T-helper 1 cell treated with Interleukin-12 subunit alpha and Interleukin-12 subunit beta and Interleukin-4 antibody, amounts not matched to agents 30 μg/mL and 1 μg/mL, for 36 hours (primary cell): ENCODE measurements around the gene MEOX1.

ENCODE experiments used
- H3K27ac Mint-ChIP-seq: one replicate; pipeline ENCODE4 v1.8.0; 2021; ENCODE audit warnings: mild to moderate bottlenecking, mixed read lengths
- H3K27me3 Mint-ChIP-seq: one replicate; pipeline ENCODE4 v1.8.0; 2021; ENCODE audit warnings: low read depth, mixed read lengths
- H3K36me3 Mint-ChIP-seq: one replicate; pipeline ENCODE4 v1.8.0; 2021; ENCODE audit warnings: low read depth, mixed read lengths
- H3K4me1 Mint-ChIP-seq: one replicate; pipeline ENCODE4 v1.8.0; 2021; ENCODE audit warnings: low read depth, mixed read lengths
- H3K4me3 Mint-ChIP-seq: one replicate; pipeline ENCODE4 v1.8.0; 2021; ENCODE audit warnings: mild to moderate bottlenecking, moderate library complexity, mixed read lengths
- H3K9me3 Mint-ChIP-seq: one replicate; pipeline ENCODE4 v1.8.0; 2021; ENCODE audit warnings: mixed read lengths

Gene MEOX1

GRCh38 chr17:43626023-43626422 is 35.7 kb downstream of the MEOX1 start:
- peaks cover 28% of the 10 kb centered on the region for H3K27me3 Mint-ChIP-seq
- H3K36me3 Mint-ChIP-seq = no peaks in the 10 kb centered on the region
- H3K9me3 Mint-ChIP-seq = no peaks in the 10 kb centered on the region
- no peak overlapping the region for H3K4me3 Mint-ChIP-seq
- no peak overlapping the region for H3K27ac Mint-ChIP-seq
- no peaks in the 10 kb centered on the region for H3K4me1 Mint-ChIP-seq

DNA sequence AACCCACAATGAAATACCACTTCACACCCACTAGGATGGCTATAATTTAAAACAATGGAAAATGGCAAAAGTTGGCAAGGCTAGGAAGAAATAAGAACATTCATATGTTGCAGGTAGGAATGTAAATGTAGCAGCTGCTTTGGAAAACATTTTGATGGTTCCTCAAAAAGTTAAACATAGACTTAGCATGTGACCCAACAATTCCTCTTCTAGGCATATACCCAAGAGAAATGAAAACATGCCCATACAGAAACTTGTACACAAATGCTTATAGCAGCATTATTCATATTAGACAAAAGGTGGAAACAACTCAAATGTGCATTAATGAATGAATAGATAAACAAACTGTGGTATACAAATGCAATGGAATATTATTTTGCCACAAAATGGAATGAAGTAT is 36.1 kb downstream of the MEOX1 start:
- Mint-ChIP-seq H3K36me3 (no peaks in the 10 kb centered on the region), H3K4me3 (no peak overlapping the region), H3K27me3 (peaks cover 31% of the 10 kb centered on the region), H3K4me1 (no peaks in the 10 kb centered on the region), H3K9me3 (no peaks in the 10 kb centered on the region), H3K27ac (no peak overlapping the region)

DNA sequence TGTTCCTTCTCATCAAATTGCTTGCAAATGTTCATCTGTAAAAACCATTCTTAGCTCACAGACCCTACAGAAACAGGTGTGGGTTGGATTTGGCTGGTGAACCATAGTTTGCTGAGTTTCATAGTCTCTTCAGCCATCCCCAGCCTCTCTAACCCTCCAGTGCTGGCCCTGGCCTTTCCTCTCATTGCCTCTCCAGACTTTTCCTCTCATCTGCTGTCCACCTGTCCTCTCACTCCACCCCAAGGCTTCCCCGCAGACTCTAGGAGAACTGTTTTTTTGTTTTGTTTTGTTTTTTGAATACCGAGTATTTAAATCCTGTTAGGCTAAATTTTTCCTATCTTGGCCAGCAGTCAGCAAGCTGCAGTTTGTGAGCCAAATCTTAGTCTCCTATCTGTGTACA is 41.1 kb downstream of the MEOX1 start:
- H3K9me3 Mint-ChIP-seq = no peaks in the 10 kb centered on the region
- no peaks in the 10 kb centered on the region for H3K36me3 Mint-ChIP-seq
- no peak overlapping the region for H3K27ac Mint-ChIP-seq
- H3K4me3 Mint-ChIP-seq = no peak overlapping the region
- H3K27me3 Mint-ChIP-seq = peaks cover 20% of the 10 kb centered on the region
- no peaks in the 10 kb centered on the region for H3K4me1 Mint-ChIP-seq

DNA sequence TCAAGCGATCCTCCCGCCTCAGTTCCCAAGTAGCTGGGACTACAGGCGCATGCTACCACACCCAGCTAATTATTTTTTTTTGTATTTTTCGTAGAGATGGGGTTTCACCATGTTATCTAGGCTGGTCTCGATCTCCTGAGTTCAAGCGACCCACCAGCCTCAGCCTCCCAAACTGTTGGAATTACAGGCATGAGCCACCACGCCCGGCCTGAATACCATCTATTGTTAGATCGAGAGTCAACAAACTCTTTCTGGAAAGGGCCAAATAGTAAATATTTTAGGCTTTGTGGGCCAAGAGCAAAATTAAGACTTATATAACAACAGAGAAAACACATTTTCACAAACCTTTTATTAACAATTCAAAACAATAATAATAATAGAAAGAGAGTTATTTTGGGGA is 41.6 kb downstream of the MEOX1 start:
- Mint-ChIP-seq H3K4me3 (no peak overlapping the region), H3K27me3 (peaks cover 15% of the 10 kb centered on the region), H3K36me3 (no peaks in the 10 kb centered on the region), H3K27ac (no peak overlapping the region), H3K9me3 (no peaks in the 10 kb centered on the region), H3K4me1 (no peaks in the 10 kb centered on the region)

DNA sequence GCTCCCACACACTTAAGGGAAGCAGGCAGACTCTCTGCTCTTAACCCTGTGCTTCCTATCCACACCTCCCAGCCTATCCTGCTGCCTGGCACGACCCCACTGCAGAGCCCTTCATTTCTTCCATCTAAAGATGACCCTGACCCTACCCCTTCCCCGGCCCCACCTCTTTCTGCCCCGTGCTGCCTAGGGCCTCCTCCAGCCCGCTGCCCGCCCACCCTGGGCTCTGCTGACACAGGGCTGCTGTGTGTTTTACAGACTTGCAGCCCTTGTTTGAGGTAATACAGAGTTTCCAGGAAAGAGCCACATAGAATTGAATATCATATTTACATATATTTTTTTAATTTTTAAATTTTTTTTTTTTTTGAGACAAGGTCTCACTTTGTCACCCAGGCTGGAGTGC is 42.0 kb downstream of the MEOX1 start:
- Mint-ChIP-seq H3K27me3 (peaks cover 11% of the 10 kb centered on the region), H3K4me1 (no peaks in the 10 kb centered on the region), H3K27ac (no peak overlapping the region), H3K9me3 (no peaks in the 10 kb centered on the region), H3K4me3 (no peak overlapping the region), H3K36me3 (no peaks in the 10 kb centered on the region)

GRCh38 chr17:43618276-43618675 is 43.4 kb downstream of the MEOX1 start:
- peaks cover 13% of the 10 kb centered on the region for H3K27me3 Mint-ChIP-seq
- H3K9me3 Mint-ChIP-seq = no peaks in the 10 kb centered on the region
- H3K4me3 Mint-ChIP-seq = no peak overlapping the region
- no peak overlapping the region for H3K27ac Mint-ChIP-seq
- H3K4me1 Mint-ChIP-seq = no peaks in the 10 kb centered on the region
- no peaks in the 10 kb centered on the region for H3K36me3 Mint-ChIP-seq

DNA sequence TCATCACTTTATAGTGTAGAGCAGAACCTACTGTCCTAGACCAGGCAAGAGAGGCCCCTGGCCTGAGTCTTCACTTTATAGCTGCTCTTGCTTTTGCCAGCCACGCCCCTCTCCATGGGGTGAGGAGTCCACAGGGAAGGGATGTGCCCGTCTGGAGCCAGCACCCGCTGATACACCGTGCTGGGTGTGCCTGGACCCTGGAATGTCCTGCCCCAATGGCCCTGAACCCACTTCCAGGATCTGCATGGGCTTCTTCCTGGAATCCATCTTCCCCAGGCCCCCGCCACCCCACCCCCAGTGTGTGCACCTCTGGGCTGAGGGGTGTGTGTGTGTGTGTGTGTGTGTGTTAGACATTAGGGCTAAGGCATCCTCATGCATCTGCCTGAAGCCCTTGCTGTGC is 44.9 kb downstream of the MEOX1 start:
- no peak overlapping the region for H3K4me3 Mint-ChIP-seq
- no peak overlapping the region for H3K27ac Mint-ChIP-seq
- H3K36me3 Mint-ChIP-seq = no peaks in the 10 kb centered on the region
- no peaks in the 10 kb centered on the region for H3K4me1 Mint-ChIP-seq
- peaks cover 11% of the 10 kb centered on the region for H3K27me3 Mint-ChIP-seq
- no peaks in the 10 kb centered on the region for H3K9me3 Mint-ChIP-seq

GRCh38 chr17:43616421-43616820 is 45.3 kb downstream of the MEOX1 start:
- no peak overlapping the region for H3K4me3 Mint-ChIP-seq
- no peaks in the 10 kb centered on the region for H3K4me1 Mint-ChIP-seq
- no peak overlapping the region for H3K27ac Mint-ChIP-seq
- H3K9me3 Mint-ChIP-seq = no peaks in the 10 kb centered on the region
- H3K36me3 Mint-ChIP-seq = no peaks in the 10 kb centered on the region
- peaks cover 11% of the 10 kb centered on the region for H3K27me3 Mint-ChIP-seq

GRCh38 chr17:43616029-43616351 is 45.7 kb downstream of the MEOX1 start:
- Mint-ChIP-seq H3K36me3 (no peaks in the 10 kb centered on the region), H3K9me3 (no peaks in the 10 kb centered on the region), H3K27ac (no peak overlapping the region), H3K27me3 (peaks cover 11% of the 10 kb centered on the region), H3K4me1 (no peaks in the 10 kb centered on the region), H3K4me3 (no peak overlapping the region)

- H3K4me1 Mint-ChIP-seq = no peaks in the 10 kb centered on the region
- H3K4me3 Mint-ChIP-seq = no peak overlapping the region
- no peaks in the 10 kb centered on the region for H3K36me3 Mint-ChIP-seq
- no peaks in the 10 kb centered on the region for H3K9me3 Mint-ChIP-seq
- no peak overlapping the region for H3K27ac Mint-ChIP-seq
- H3K27me3 Mint-ChIP-seq = peaks cover 7% of the 10 kb centered on the region
Observed at GRCh38 chr17:43615330-43616028, 46.2 kb downstream of the MEOX1 start.

DNA sequence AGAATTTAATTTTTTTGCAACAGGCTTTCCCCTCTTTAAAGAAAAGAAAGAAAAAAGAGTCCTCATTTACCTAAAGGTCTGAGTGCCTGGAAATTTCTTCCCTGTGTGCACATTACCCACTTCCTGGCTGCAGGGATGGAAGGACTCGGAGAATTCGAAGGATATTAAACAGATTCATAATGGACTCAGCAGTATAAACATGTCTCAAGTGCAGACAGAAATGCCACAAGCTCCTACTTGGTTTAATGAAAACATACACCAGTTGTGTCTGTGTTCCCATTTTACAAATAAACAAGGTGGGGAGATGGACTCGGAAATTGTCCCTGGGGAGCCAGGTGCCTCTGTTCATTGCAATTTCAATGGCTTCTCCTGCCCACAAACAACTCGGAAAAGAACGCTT is 47.2 kb downstream of the MEOX1 start:
- no peak overlapping the region for H3K27ac Mint-ChIP-seq
- H3K4me3 Mint-ChIP-seq = no peak overlapping the region
- no peaks in the 10 kb centered on the region for H3K9me3 Mint-ChIP-seq
- no peaks in the 10 kb centered on the region for H3K4me1 Mint-ChIP-seq
- no peaks in the 10 kb centered on the region for H3K36me3 Mint-ChIP-seq
- H3K27me3 Mint-ChIP-seq = peaks cover 6% of the 10 kb centered on the region

DNA sequence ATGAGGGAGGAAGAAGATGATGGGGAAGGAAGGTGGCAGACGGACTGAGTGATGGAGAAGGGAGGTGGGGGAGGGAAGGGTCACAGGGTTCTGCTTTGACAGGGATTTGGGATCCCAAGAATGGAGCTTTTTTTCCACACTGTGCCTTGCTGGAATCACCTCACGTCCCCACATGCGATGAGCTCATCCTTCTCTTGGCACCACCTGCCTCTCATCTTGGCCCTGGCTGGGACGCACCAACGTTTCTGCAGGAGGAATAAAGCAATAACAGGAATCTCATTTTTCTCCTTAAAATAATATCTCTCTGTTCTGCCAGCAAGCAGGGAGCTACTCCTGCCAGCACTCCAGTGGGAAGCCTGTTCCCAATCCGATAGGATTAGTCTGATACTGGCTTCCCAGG is 47.8 kb downstream of the MEOX1 start:
- Mint-ChIP-seq H3K27ac (no peak overlapping the region), H3K9me3 (no peaks in the 10 kb centered on the region), H3K36me3 (no peaks in the 10 kb centered on the region), H3K4me1 (no peaks in the 10 kb centered on the region), H3K27me3 (peaks cover 4% of the 10 kb centered on the region), H3K4me3 (no peak overlapping the region)

DNA sequence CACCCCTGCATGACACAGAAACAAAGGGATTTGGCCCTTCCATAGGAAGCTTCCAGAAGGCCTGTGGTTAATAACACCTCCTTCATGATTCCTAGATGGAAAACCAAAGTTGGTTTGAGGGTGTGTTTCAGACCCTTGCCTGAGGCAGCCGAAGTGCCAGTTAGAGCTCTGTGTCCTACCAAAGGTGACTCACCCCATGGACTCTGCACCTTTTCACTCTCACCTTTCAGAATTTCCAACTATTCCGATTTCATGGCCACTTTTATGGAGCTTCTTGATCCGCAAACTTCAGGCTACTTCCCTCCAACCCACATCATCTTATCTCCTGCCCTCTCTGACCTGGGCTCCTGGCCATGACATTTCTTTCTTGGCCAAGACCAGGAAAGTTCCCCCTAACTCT is 49.2 kb downstream of the MEOX1 start:
- Mint-ChIP-seq H3K4me1 (no peaks in the 10 kb centered on the region), H3K36me3 (no peaks in the 10 kb centered on the region), H3K9me3 (no peaks in the 10 kb centered on the region), H3K4me3 (no peak overlapping the region), H3K27ac (no peak overlapping the region), H3K27me3 (peaks cover 4% of the 10 kb centered on the region)

DNA sequence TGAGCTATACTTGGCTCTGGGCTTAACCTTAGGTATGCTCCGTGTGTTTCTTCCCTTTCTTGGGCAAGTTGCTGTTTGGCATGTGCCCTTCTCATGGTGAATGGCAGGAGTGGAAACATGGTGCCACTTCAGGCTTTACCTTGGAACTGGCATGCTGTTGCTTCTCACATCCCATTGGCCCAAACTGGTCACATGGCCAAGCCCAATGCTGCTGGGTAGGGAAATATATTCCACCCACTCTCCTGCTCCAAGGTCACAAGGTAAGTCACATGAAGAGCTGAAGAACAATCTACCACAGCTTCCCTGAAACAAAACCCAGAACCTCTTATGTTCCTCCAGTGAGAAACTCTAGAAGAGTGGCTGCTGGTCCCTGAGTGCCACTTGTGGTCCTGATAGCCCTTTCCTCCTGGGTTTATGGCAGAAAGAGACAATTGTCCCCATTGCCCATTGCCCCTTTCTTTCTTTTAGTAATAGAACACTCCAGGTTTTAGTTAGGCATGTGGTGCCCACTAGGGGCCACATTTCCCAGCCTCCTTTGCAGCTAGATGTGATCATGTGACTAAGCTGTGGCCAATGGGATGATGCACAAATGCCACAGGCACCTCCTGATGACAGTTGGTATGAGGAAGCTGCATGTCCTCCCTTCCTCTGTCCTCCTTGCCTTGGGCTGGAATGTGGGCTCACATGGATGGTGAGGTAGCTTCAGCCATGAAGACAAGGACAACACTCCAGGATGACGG is 50.3 kb downstream of the MEOX1 start:
- H3K4me1 Mint-ChIP-seq = no peaks in the 10 kb centered on the region

GRCh38 chr17:43609613-43610385 is 51.9 kb downstream of the MEOX1 start:
- Mint-ChIP-seq H3K9me3 (no peaks in the 10 kb centered on the region), H3K36me3 (no peaks in the 10 kb centered on the region), H3K4me1 (no peaks in the 10 kb centered on the region), H3K27ac (no peak overlapping the region), H3K27me3 (peaks cover 4% of the 10 kb centered on the region), H3K4me3 (no peak overlapping the region)

More for the DNA sequence above, 50.3 kb downstream of the MEOX1 start:
- H3K4me3 Mint-ChIP-seq = no peak overlapping the region
- H3K36me3 Mint-ChIP-seq = no peaks in the 10 kb centered on the region
- peaks cover 4% of the 10 kb centered on the region for H3K27me3 Mint-ChIP-seq
- no peaks in the 10 kb centered on the region for H3K9me3 Mint-ChIP-seq
- H3K27ac Mint-ChIP-seq = no peak overlapping the region
